Spleen (tissue), 11 donors: ENCODE data around the gene IFI30. TPM values are rescaled to one million over a fixed set of nuclear protein-coding genes. Genes with fewer than 3 reads are reported as not detected.
"Not testable (repeated sequence)": the region's sequence is repeated elsewhere in the genome, so short reads cannot be mapped to it uniquely, and the experiment has no call there.

Experiments
- DNase-seq: peaks from one replicate; pipeline ENCODE4 v3.0.0-alpha.2; 2020
- H3K27ac ChIP-seq, 8 donors: fragments of 200-600 bp; sonication (generic) in 7 of 8; 1 replicate in 4 of 8; 2 replicates in 4 of 8; pipeline versions ENCODE4 v1.5.0 to v1.8.0; 2016 to 2021; ENCODE audit warnings: inconsistent platforms in 4 of 8, mild to moderate bottlenecking in 4 of 8, moderate library complexity in 1 of 8
- H3K27me3 ChIP-seq, 7 donors: fragments of 200-600 bp; sonication (generic) in 6 of 7; replicated peaks in 1 of 7; 1 replicate in 4 of 7; 2 replicates in 3 of 7; pipeline versions ENCODE4 v1.5.0 to v1.8.0; 2016 to 2021; ENCODE audit warnings: inconsistent platforms in 3 of 7, mild to moderate bottlenecking in 1 of 7
- H3K36me3 ChIP-seq, 6 donors: fragments of 200-600 bp; sonication (generic) in 5 of 6; 1 replicate in 4 of 6; 2 replicates in 2 of 6; pipeline versions ENCODE4 v1.5.0 to v1.8.0; 2016 to 2021; ENCODE audit warnings: inconsistent platforms in 2 of 6
- H3K4me1 ChIP-seq, 6 donors: fragments of 200-600 bp; sonication (generic) in 5 of 6; 1 replicate in 3 of 6; 2 replicates in 3 of 6; pipeline versions ENCODE4 v1.5.0 to v1.8.0; 2016 to 2021; ENCODE audit warnings: inconsistent platforms in 3 of 6
- H3K4me3 ChIP-seq, 8 donors: fragments of 200-600 bp; sonication (generic) in 7 of 8; 1 replicate in 4 of 8; 2 replicates in 4 of 8; pipeline versions ENCODE4 v1.5.0 to v1.8.0; 2016 to 2021; ENCODE audit warnings: inconsistent platforms in 4 of 8, mild to moderate bottlenecking in 4 of 8, moderate library complexity in 2 of 8
- H3K9me3 ChIP-seq, 8 donors: fragments of 200-600 bp; sonication (generic) in 7 of 8; 1 replicate in 4 of 8; 2 replicates in 4 of 8; pipeline versions ENCODE4 v1.5.0 to v1.8.0; 2016 to 2021; ENCODE audit warnings: inconsistent platforms in 4 of 8
- CTCF ChIP-seq, 11 experiments: fragments of 200-600 bp in 7 of 11; fragments of 450-650 bp in 4 of 11; sonication (generic) in 4 of 11; IDR thresholded peaks in 8 of 11; conservative IDR thresholded peaks in 3 of 11; 1 replicate in 7 of 11; 2 replicates in 4 of 11; pipeline versions ENCODE4 v1.4.0 to v1.8.0; 2016 to 2021; ENCODE audit warnings: antibody characterized with exemption in 11 of 11, inconsistent platforms in 4 of 11, mild to moderate bottlenecking in 1 of 11
- POLR2A ChIP-seq, 3 donors: fragments of 450-650 bp; IDR thresholded peaks; one replicate each; pipeline ENCODE4 v1.5.1; 2017; ENCODE audit warnings: antibody characterized with exemption in 3 of 3, mild to moderate bottlenecking in 1 of 3
- POLR2AphosphoS5 ChIP-seq, 3 donors: sonication (generic); formaldehyde crosslinking; IDR thresholded peaks; one replicate each; pipeline ENCODE4 v1.5.1; 2017; ENCODE audit warnings: antibody characterized with exemption in 3 of 3
- WGBS, 5 donors: extraction: QIAGEN DNeasy Blood & Tissue Kit in 3 of 5; methylation state at CpG; one replicate each; pipeline versions ENCODE4 v1.1.5 to v1.1.7; 2013 to 2018; 5-methylcytosine and 5-hydroxymethylcytosine counted together
- intact Hi-C: fragments of 100-400 bp; cut with DNase I; formaldehyde crosslinking; loops from one replicate; pipeline ENCODE4 v1.15.0; 2023; ENCODE audit warnings: low total_unique reads
- polyA plus RNA-seq, 3 donors: library from polyadenylated mRNA; stranded (reverse); fragments of 200-250 nt; gene quantifications; one replicate each; pipeline ENCODE4 v1.2.1, GENCODE V29; 2013
- total RNA-seq, 7 donors: library from RNA; depleted of rRNA in 3 of 7; stranded (reverse); fragments of >200 nt in 3 of 7; fragmentation: NEBNext Ultra II Directional in 4 of 7; extraction: Animal tissue kit (Norgen Biotek cat#: 25700) in 4 of 7; gene quantifications; one replicate each; pipeline versions ENCODE4 v1.1.0 to v1.2.1, GENCODE V29; 2016 to 2021
- donor health status: healthy with polysubstance abuse.
- donor health status: DM: no; HTN: no; CAD: no; lungs with moderate emphysema.
- donor health status: DM: no; HTN: no; CAD: no.
- donor health status: Bipolar disorder and iron deficiency.
- donor health status: healthy.
- donor health status: DM: no; HTN: no; CAD: no.
- donor health status: DM: yes; HTN: yes; CAD: no.

The IFI30 gene
- total and polyA plus RNA-seq, 10 donors = 206 to 475 (median 288) TPM

GRCh38 chr19:18208098-18208951 is 34.7 kb downstream of the IFI30 start:
- H3K36me3 ChIP-seq = no peaks in the 10 kb centered on the region
- DNase-seq = peak; percentile 86
- WGBS, 5 donors = 21 to 42% (median 25%) methylated on average over 14 to 32 of the region's 32 CpGs
- H3K4me3 ChIP-seq = peak overlapping the region in 5 of 8 donors; percentile 2 to 51 (median 18)
- peaks cover 6 to 40% (median 20%) of the 10 kb centered on the region in 6 donors for H3K4me1 ChIP-seq
- intact Hi-C loops = loop anchor here (5.0 kb wide), 2 partner anchors 44 to 119 kb away; no protein-coding TSS in a partner anchor
- peaks cover 0 to 51% (median 0%) of the 10 kb centered on the region in 7 donors for H3K27me3 ChIP-seq
- no peaks in the 10 kb centered on the region for H3K9me3 ChIP-seq
- TF ChIP-seq POLR2AphosphoS5 (IDR thresholded peaks at IDR 0.05) = peak; percentile 44 to 74 (median 68)
- TF ChIP-seq POLR2A (IDR thresholded peaks at IDR 0.05) = peak in 1 of 3 donors; percentile 11
- peak in 10 of 11 experiments; percentile 5 to 80 (median 53) for TF ChIP-seq CTCF (IDR thresholded peaks at IDR 0.05 in 8 of 11, conservative IDR thresholded peaks at IDR 0.05 in 3 of 11)
- H3K27ac ChIP-seq = peak overlapping the region in 7 of 8 donors; percentile 51 to 97 (median 71)

- H3K4me3 ChIP-seq = peak overlapping the region in 2 of 8 donors; percentile 20 to 23
- H3K36me3 ChIP-seq, H3K9me3 ChIP-seq, DNase-seq: not testable (repeated sequence)
- peaks cover 0 to 51% (median 0%) of the 10 kb centered on the region in 7 donors for H3K27me3 ChIP-seq
- intact Hi-C loops = loop anchor here (5.0 kb wide), 2 partner anchors 42 to 117 kb away; no protein-coding TSS in a partner anchor
- peak overlapping the region in 3 of 8 donors; percentile 22 to 96 (median 94) for H3K27ac ChIP-seq
- WGBS, 5 donors = 72 to 89% (median 78%) methylated on average over 5 of the region's 5 CpGs
- peaks cover 5 to 29% (median 14%) of the 10 kb centered on the region in 6 donors for H3K4me1 ChIP-seq
Measured at GRCh38 chr19:18209912-18210311, 36.3 kb downstream of the IFI30 start.

GRCh38 chr19:18211683-18212082 is 38.1 kb downstream of the IFI30 start:
- peaks cover 0 to 11% (median under 1%) of the 10 kb centered on the region in 6 donors for H3K4me1 ChIP-seq
- 74 to 86% (median 75%) methylated on average over 12 to 14 of the region's 14 CpGs for WGBS, 5 donors
- intact Hi-C loops = no loop called here
- no peaks in the 10 kb centered on the region for H3K36me3 ChIP-seq
- no peak overlapping the region for H3K4me3 ChIP-seq
- TF ChIP-seq POLR2AphosphoS5 (IDR thresholded peaks at IDR 0.05) (peak in 1 of 3 donors; percentile 17), CTCF (IDR thresholded peaks at IDR 0.05 in 8 of 11, conservative IDR thresholded peaks at IDR 0.05 in 3 of 11) (no peak)
- no peak for DNase-seq
- no peaks in the 10 kb centered on the region for H3K9me3 ChIP-seq
- peaks cover 0 to 51% (median 0%) of the 10 kb centered on the region in 7 donors for H3K27me3 ChIP-seq
- H3K27ac ChIP-seq = peak overlapping the region in 1 of 8 donors; percentile 94

- 56 to 73% (median 68%) methylated on average over 7 of the region's 7 CpGs for WGBS, 5 donors
- intact Hi-C loops = no loop called here
- H3K9me3 ChIP-seq = no peaks in the 10 kb centered on the region
Measured at GRCh38 chr19:18214779-18215433, 41.3 kb downstream of the IFI30 start.

More at GRCh38 chr19:18214779-18215433, 41.3 kb downstream of the IFI30 start:
- Histone ChIP-seq H3K36me3 (no peaks in the 10 kb centered on the region), H3K27ac (no peak overlapping the region), H3K4me3 (no peak overlapping the region), H3K27me3 (peaks cover 0 to 35% (median 0%) of the 10 kb centered on the region in 7 donors), H3K4me1 (no peaks in the 10 kb centered on the region)
- TF ChIP-seq CTCF (IDR thresholded peaks at IDR 0.05 in 8 of 11, conservative IDR thresholded peaks at IDR 0.05 in 3 of 11) (no peak), POLR2A (IDR thresholded peaks at IDR 0.05) (no peak)
- no peak for DNase-seq
